GM23338 (cell line): ENCODE results near the gene MRPL20. TPM values are rescaled to one million over a fixed set of nuclear protein-coding genes. Genes with fewer than 3 reads are reported as not detected.
A peak's percentile ranks its signal among the peaks of the same experiment; 100 is the strongest.

Experiments
- ATAC-seq: fragments of 200-7000 bp; cut with Tn5 transposase; 3 replicates; pipeline ENCODE4 v1.9.1; 2020
- DNase-seq: peaks from one replicate; pipeline ENCODE4 v3.0.0-alpha.2; 2015; ENCODE audit warnings: low spot score
- H2AFZ ChIP-seq: fragments of 200-600 bp; sonication (generic); 2 replicates; pipeline ENCODE4 v1.8.0; 2016; ENCODE audit warnings: antibody characterized with exemption, mild to moderate bottlenecking, moderate library complexity
- H3F3A ChIP-seq: fragments of 200-600 bp; sonication (generic); replicated peaks from 2 replicates; pipeline ENCODE4 v1.8.0; 2017; ENCODE audit warnings: antibody characterized with exemption, mixed run types, low read depth
- H3K27ac ChIP-seq: fragments of 200-600 bp; sonication (generic); 2 replicates; pipeline ENCODE4 v1.6.1; 2016; ENCODE audit warnings: low read depth
- H3K27me3 ChIP-seq: fragments of 200-600 bp; sonication (generic); 2 replicates; pipeline ENCODE4 v1.8.0; 2016; ENCODE audit warnings: mild to moderate bottlenecking, mixed run types, moderate library complexity; ENCODE audit not compliant: insufficient read depth
- H3K36me3 ChIP-seq: fragments of 200-600 bp; sonication (generic); 2 replicates; pipeline ENCODE4 v1.8.0; 2016; ENCODE audit warnings: mild to moderate bottlenecking; ENCODE audit not compliant: insufficient read depth
- H3K4me1 ChIP-seq: fragments of 200-600 bp; sonication (generic); 2 replicates; pipeline ENCODE4 v1.8.0; 2016; ENCODE audit warnings: mild to moderate bottlenecking, moderate library complexity; ENCODE audit not compliant: insufficient read depth
- H3K4me2 ChIP-seq: fragments of 200-600 bp; sonication (generic); 2 replicates; pipeline ENCODE4 v1.7.1; 2017; ENCODE audit warnings: mixed run types
- H3K4me3 ChIP-seq: fragments of 200-600 bp; sonication (generic); 2 replicates; pipeline ENCODE4 v1.6.1; 2016; ENCODE audit warnings: mixed run types
- H3K79me2 ChIP-seq: fragments of 200-600 bp; sonication (generic); replicated peaks from 2 replicates; pipeline ENCODE4 v1.8.0; 2017; ENCODE audit warnings: mild to moderate bottlenecking; ENCODE audit not compliant: insufficient read depth
- H3K9me2 ChIP-seq: fragments of 200-600 bp; sonication (generic); 2 replicates; pipeline ENCODE4 v1.8.0; 2017; ENCODE audit not compliant: insufficient read depth
- H4K20me1 ChIP-seq: fragments of 200-600 bp; sonication (generic); replicated peaks from 2 replicates; pipeline ENCODE4 v1.8.0; 2017; ENCODE audit warnings: mild to moderate bottlenecking; ENCODE audit not compliant: insufficient read depth
- H3K27ac Mint-ChIP-seq: 2 replicates; pipeline ENCODE4 v1.8.0; 2020; ENCODE audit warnings: inconsistent platforms, mild to moderate bottlenecking, moderate library complexity, mixed read lengths
- H3K27me3 Mint-ChIP-seq: 3 replicates; pipeline ENCODE4 v1.8.0; 2022; ENCODE audit warnings: low read depth, mild to moderate bottlenecking, moderate library complexity, mixed read lengths, inconsistent platforms; ENCODE audit not compliant: insufficient read depth, poor library complexity
- H3K36me3 Mint-ChIP-seq: 3 replicates; pipeline ENCODE4 v1.8.0; 2021; ENCODE audit warnings: low read depth, mild to moderate bottlenecking, inconsistent platforms, moderate library complexity, mixed read lengths
- H3K4me1 Mint-ChIP-seq: 3 replicates; pipeline ENCODE4 v1.8.0; 2020; ENCODE audit warnings: mild to moderate bottlenecking, inconsistent platforms, mixed read lengths
- H3K4me3 Mint-ChIP-seq: 3 replicates; pipeline ENCODE4 v1.8.0; 2021; ENCODE audit warnings: moderate library complexity, mild to moderate bottlenecking, inconsistent platforms, mixed read lengths
- H3K9me3 Mint-ChIP-seq: 3 replicates; pipeline ENCODE4 v1.8.0; 2020; ENCODE audit warnings: moderate library complexity, mild to moderate bottlenecking, inconsistent platforms, mixed read lengths
- CREB1 ChIP-seq: fragments of 250-450 bp; sonication (Bioruptor Pico); IDR thresholded peaks from 2 replicates; pipeline ENCODE4 v1.5.0; 2020; ENCODE audit warnings: low read depth, mild to moderate bottlenecking, moderate library complexity
- EZH2 ChIP-seq: fragments of 200-600 bp; sonication (generic); IDR thresholded peaks from one replicate; pipeline ENCODE4 v1.8.0; 2017; ENCODE audit warnings: antibody characterized with exemption, mild to moderate bottlenecking, low read depth; ENCODE audit not compliant: unreplicated experiment
- JUNB ChIP-seq: IDR thresholded peaks from one replicate; pipeline ENCODE4 v1.6.1; 2016; ENCODE audit warnings: antibody characterized with exemption; ENCODE audit not compliant: unreplicated experiment
- NANOG ChIP-seq: IDR thresholded peaks from 2 replicates; pipeline ENCODE4 v1.6.1; 2016; ENCODE audit warnings: antibody characterized with exemption, borderline replicate concordance
- POLR2AphosphoS5 ChIP-seq: IDR thresholded peaks from 2 replicates; pipeline ENCODE4 v1.6.1; 2016; ENCODE audit warnings: antibody characterized with exemption, low read depth
- STAT1 ChIP-seq: IDR thresholded peaks from one replicate; pipeline ENCODE4 v1.6.1; 2016; ENCODE audit warnings: antibody characterized with exemption; ENCODE audit not compliant: unreplicated experiment
- ZNF114 ChIP-seq: fragments of 250-450 bp; sonication (Bioruptor Pico); IDR thresholded peaks from 2 replicates; pipeline ENCODE4 v1.5.0; 2020; ENCODE audit warnings: mild to moderate bottlenecking, moderate library complexity
- ZNF331 ChIP-seq: fragments of 250-450 bp; sonication (Bioruptor Pico); IDR thresholded peaks from 2 replicates; pipeline ENCODE4 v1.5.0; 2020; ENCODE audit warnings: low read depth, mild to moderate bottlenecking, moderate library complexity
- polyA plus RNA-seq: library from polyadenylated mRNA; unstranded; fragments of >200 nt; fragmentation: Nextera tagmentation; extraction: Ambion mirVana; gene quantifications from 2 replicates; pipeline ENCODE4 v1.2.1, GENCODE V29; 2016
- total RNA-seq: library from RNA; depleted of rRNA; stranded (reverse); fragments of >200 nt; shearing (Covaris generic); gene quantifications from 2 replicates; pipeline ENCODE4 v1.2.3, GENCODE V29; 2014
- TF ChIP-seq, protein P1 (sequence below), 2 experiments: fragments of 200-600 bp in 1 of 2; sonication (generic) in 1 of 2; conservative IDR thresholded peaks; 2 replicates each; pipeline versions ENCODE4 v1.5.1 to v1.6.1; 2016 to 2017; ENCODE audit warnings: antibody characterized with exemption in 2 of 2, low read depth in 2 of 2, mild to moderate bottlenecking in 2 of 2, moderate library complexity in 1 of 2
- TF ChIP-seq, protein P2 (sequence below): fragments of 250-450 bp; sonication (Bioruptor Pico); IDR thresholded peaks from 2 replicates; pipeline ENCODE4 v1.5.0; 2020; ENCODE audit warnings: mild to moderate bottlenecking, moderate library complexity

The MRPL20 gene
- total and polyA plus RNA-seq, 2 experiments from 2014 or later, result 173 to 319 TPM

DNA sequence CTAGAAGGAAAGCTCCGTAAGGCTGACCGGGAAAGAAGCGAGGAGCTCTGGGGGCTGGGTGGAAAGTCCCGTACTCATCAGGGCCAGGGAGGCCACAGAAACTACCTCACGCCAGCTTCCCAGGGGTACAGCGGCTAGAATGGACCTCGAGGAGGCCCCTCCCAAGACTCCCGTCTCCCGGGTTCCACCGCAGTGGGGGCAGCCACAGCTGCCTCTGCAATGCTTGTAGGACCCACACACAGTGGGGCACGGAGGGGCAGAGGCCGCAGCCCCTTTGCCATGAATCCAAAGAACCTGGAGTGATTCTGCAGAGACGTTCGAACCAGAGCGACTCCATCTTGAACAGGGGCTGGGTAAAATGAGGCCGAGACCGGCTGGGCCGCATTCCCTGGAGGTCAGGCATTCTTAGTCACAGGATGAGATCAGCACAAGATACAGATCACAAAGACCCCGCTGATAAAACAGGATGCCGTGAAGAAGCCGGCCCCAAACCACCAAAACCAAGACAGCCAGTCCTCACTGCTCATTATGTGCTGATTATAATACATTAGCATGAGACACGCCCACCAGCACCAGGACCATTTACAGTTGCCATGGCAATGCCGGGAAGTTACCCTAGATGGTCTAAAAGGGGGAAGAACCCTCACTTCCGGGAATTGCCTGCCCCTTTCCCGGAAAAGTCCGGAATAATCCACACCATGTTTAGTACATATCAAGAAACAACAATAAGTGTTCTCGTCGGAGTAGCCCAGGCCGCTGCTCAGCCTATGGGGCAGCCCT is 15.6 kb upstream of the MRPL20 start (continued):
- TF ChIP-seq JUNB (no peak), STAT1 (no peak), EZH2 (no peak), ZNF114 (CRISPR knock-in tag) (peak; percentile 97)
- TF ChIP-seq, protein P1, sequence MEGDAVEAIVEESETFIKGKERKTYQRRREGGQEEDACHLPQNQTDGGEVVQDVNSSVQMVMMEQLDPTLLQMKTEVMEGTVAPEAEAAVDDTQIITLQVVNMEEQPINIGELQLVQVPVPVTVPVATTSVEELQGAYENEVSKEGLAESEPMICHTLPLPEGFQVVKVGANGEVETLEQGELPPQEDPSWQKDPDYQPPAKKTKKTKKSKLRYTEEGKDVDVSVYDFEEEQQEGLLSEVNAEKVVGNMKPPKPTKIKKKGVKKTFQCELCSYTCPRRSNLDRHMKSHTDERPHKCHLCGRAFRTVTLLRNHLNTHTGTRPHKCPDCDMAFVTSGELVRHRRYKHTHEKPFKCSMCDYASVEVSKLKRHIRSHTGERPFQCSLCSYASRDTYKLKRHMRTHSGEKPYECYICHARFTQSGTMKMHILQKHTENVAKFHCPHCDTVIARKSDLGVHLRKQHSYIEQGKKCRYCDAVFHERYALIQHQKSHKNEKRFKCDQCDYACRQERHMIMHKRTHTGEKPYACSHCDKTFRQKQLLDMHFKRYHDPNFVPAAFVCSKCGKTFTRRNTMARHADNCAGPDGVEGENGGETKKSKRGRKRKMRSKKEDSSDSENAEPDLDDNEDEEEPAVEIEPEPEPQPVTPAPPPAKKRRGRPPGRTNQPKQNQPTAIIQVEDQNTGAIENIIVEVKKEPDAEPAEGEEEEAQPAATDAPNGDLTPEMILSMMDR (conservative IDR thresholded peaks at IDR 0.05; ENCODE audit: low read depth in 2 of 2), result no peak

GRCh38 chr1:1421907-1422464 is 14.9 kb upstream of the MRPL20 start:
- peak overlapping the region; percentile 40; the same call in 1 of the 2 replicates for H3K27ac Mint-ChIP-seq

More at GRCh38 chr1:1421907-1422464, 14.9 kb upstream of the MRPL20 start:
- Histone ChIP-seq H4K20me1 (no peaks in the 10 kb centered on the region), H3K79me2 (no peaks in the 10 kb centered on the region), H3K4me2 (peak overlapping the region; percentile 37; the same call in 1 of the 2 replicates), H3F3A (0 out of 2 replicates have a peak, but pooled peaks cover 16% of the 10 kb centered on the region), H3K27me3 (0 out of 2 replicates have a peak, but pooled peaks cover 2% of the 10 kb centered on the region), H3K9me2 (no peaks in the 10 kb centered on the region), H3K36me3 (no peaks in the 10 kb centered on the region), H3K27ac (peak overlapping the region; percentile 85), H3K4me1 (peaks cover 35% of the 10 kb centered on the region), H2AFZ (no peak overlapping the region), H3K4me3 (no peak overlapping the region)
- H3K36me3 Mint-ChIP-seq, result no peaks in the 10 kb centered on the region; the same call in 2 of the 3 replicates
- no peak for ATAC-seq
- DNase-seq, result no peak
- H3K4me3 Mint-ChIP-seq, result no peak overlapping the region
- peaks cover 13% of the 10 kb centered on the region for H3K27me3 Mint-ChIP-seq
- no peaks in the 10 kb centered on the region for H3K9me3 Mint-ChIP-seq
- TF ChIP-seq POLR2AphosphoS5, result no peak
- TF ChIP-seq ZNF114 (CRISPR knock-in tag), result no peak
- no peak for TF ChIP-seq NANOG
- TF ChIP-seq STAT1, result no peak
- no peak for TF ChIP-seq ZNF331
- TF ChIP-seq CREB1 (CRISPR knock-in tag), result no peak
- TF ChIP-seq, protein P2, sequence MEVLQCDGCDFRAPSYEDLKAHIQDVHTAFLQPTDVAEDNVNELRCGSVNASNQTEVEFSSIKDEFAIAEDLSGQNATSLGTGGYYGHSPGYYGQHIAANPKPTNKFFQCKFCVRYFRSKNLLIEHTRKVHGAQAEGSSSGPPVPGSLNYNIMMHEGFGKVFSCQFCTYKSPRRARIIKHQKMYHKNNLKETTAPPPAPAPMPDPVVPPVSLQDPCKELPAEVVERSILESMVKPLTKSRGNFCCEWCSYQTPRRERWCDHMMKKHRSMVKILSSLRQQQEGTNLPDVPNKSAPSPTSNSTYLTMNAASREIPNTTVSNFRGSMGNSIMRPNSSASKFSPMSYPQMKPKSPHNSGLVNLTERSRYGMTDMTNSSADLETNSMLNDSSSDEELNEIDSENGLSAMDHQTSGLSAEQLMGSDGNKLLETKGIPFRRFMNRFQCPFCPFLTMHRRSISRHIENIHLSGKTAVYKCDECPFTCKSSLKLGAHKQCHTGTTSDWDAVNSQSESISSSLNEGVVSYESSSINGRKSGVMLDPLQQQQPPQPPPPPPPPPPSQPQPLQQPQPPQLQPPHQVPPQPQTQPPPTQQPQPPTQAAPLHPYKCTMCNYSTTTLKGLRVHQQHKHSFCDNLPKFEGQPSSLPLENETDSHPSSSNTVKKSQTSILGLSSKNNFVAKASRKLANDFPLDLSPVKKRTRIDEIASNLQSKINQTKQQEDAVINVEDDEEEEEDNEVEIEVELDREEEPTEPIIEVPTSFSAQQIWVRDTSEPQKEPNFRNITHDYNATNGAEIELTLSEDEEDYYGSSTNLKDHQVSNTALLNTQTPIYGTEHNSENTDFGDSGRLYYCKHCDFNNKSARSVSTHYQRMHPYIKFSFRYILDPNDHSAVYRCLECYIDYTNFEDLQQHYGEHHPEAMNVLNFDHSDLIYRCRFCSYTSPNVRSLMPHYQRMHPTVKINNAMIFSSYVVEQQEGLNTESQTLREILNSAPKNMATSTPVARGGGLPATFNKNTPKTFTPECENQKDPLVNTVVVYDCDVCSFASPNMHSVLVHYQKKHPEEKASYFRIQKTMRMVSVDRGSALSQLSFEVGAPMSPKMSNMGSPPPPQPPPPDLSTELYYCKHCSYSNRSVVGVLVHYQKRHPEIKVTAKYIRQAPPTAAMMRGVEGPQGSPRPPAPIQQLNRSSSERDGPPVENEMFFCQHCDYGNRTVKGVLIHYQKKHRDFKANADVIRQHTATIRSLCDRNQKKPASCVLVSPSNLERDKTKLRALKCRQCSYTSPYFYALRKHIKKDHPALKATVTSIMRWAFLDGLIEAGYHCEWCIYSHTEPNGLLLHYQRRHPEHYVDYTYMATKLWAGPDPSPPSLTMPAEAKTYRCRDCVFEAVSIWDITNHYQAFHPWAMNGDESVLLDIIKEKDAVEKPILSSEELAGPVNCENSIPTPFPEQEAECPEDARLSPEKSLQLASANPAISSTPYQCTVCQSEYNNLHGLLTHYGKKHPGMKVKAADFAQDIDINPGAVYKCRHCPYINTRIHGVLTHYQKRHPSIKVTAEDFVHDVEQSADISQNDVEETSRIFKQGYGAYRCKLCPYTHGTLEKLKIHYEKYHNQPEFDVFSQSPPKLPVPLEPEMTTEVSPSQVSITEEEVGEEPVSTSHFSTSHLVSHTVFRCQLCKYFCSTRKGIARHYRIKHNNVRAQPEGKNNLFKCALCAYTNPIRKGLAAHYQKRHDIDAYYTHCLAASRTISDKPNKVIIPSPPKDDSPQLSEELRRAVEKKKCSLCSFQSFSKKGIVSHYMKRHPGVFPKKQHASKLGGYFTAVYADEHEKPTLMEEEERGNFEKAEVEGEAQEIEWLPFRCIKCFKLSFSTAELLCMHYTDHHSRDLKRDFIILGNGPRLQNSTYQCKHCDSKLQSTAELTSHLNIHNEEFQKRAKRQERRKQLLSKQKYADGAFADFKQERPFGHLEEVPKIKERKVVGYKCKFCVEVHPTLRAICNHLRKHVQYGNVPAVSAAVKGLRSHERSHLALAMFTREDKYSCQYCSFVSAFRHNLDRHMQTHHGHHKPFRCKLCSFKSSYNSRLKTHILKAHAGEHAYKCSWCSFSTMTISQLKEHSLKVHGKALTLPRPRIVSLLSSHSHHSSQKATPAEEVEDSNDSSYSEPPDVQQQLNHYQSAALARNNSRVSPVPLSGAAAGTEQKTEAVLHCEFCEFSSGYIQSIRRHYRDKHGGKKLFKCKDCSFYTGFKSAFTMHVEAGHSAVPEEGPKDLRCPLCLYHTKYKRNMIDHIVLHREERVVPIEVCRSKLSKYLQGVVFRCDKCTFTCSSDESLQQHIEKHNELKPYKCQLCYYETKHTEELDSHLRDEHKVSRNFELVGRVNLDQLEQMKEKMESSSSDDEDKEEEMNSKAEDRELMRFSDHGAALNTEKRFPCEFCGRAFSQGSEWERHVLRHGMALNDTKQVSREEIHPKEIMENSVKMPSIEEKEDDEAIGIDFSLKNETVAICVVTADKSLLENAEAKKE, result no peak
- TF ChIP-seq, protein P1 (conservative IDR thresholded peaks at IDR 0.05; ENCODE audit: low read depth in 2 of 2), result no peak
- no peak for TF ChIP-seq JUNB
- no peak for TF ChIP-seq EZH2
- peaks cover 33% of the 10 kb centered on the region for H3K4me1 Mint-ChIP-seq
